ENCODE measurements around the gene MAP4K1.
"Not testable (repeated sequence)": the region's sequence is repeated elsewhere in the genome, so short reads cannot be mapped to it uniquely, and the experiment has no call there.

The MAP4K1 gene

DNA sequence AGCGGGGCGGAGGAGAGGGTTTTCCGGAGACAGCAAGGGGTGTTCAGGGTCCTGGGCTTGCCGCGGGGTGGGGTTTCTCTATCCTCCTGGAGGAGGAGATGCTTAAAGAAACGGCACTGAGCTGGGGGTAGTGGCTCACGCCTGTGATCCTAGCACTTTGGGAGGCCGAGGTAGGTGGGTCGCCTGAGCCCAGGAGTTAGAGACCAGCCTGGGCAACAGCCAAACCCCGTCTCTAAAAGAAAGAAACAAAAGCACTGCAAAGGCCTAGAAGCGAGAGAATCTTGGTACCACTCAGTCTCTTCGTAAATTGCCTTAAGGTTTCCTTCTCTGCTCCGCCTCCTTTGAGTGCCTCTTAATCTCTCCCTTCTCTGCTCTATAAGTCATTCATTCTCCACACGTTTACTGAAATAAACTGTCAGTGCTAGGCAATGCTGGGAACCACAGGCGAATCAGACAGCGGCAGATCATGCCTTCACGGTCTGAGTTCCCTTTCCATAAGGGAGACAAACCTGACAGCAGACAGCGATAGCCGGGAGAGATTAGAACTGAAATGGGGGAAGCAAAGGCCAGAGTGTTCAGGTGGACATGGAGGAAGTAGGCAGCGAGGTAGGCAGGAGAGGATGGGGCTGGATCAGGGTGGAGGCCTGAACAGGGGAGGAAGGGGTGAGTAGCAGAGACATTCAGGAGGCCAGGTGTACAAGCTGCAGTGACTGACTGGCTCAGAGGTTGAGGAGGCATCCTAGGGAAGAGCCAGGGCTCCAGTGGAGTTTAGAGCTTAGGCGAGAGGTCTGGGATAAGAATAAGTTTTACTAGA is 1.8 kb upstream of the MAP4K1 start:
- no peak for DNase-seq

- DNase-seq: peak; percentile 77 to 89
Measured at GRCh38 chr19:38618590-38619360, 1.0 kb upstream of the MAP4K1 start, which contains the start of gene EIF3K. EIF3K (plus strand) TSS chr19:38619188; CDS start chr19:38619269, 81 bp downstream.

DNA sequence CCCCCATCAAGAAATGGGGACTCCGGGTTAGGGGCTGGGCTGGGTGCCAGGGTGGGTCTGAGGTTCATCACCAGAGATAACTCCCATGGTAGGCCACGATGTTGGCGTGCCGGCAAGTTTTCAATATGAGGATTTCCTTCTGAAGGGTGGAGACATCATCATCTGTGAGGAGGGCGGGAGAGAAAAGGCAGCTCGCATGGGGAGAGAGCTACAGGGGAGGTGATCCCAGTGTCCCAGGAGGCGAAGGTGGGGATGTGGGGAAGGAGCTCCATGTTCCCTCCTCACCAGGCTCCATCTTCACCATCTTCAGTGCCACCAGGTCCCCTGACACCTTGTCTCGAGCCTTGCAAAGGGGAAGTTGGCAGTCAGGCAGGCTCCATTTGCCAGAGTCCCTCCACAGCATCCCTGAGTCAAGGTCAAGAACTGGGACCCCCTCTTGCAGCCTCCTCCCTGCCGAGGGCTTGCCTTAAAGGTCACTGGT is 430 bp downstream of the MAP4K1 start:
- no peak for DNase-seq

DNA sequence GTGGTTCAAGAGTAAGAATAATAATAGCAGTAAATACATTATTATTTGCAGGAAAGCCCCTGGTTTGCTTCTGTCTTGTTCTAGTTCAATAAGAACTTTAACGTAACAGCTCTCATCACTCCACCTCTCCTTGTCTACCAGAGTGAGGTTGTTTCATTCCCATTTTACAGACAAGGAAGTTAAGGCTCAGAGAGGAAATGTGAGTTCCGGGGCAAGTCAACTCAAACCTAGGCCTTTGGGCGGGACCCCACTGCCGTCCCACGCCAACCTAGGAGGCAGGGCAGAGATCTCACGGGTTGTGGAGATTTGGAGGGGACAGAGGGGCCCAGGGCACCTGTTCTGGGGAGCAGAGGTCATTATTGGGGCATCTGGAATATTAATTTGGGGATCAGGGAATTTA is 1.5 kb downstream of the MAP4K1 start:
- no peak for DNase-seq

GRCh38 chr19:38615007-38615581 is 2.7 kb downstream of the MAP4K1 start:
- no peak for DNase-seq

DNA sequence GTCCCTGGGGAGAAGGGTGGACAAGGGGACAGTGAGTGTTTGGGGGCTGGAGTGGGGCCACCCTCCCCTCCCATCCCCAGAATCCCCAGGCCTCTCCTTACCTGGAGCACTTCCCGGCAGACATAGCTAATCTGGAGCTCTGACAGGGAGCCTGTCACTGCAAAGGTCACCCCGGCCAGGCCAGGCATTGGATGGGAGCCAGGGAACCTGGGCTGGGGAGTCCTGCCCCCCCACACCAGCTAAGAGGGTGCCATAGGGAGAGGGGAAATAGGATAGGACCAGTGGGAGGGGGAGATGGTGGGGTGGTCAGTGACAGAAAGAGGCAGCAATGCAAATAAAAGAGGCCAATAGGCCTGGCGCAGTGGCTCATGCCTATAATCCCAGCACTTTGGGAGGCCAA is 3.5 kb downstream of the MAP4K1 start:
- DNase-seq: no peak

DNA sequence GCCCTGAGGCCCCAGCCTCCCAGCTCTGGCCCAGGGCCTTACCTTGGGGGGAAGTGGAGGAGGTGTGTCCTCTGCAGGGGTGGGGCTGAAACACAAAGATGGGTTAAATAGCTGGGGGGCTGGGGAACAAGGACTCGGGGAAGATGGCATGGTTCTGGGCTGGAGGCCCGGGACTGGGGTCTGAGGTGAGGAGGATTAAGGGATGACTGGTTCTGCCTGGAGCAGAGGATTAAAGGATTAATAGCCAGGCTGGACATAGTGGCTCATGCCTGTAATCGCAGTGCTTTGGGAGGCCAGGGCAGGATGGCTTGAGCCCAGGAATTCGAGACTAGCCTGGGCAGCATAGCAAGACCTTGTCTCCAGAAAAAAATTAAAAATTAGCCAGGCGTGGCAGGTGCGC is 11.6 kb downstream of the MAP4K1 start:
- no peak for DNase-seq

- not testable (repeated sequence) for DNase-seq
Measured at GRCh38 chr19:38602856-38603255, 14.9 kb downstream of the MAP4K1 start.

DNA sequence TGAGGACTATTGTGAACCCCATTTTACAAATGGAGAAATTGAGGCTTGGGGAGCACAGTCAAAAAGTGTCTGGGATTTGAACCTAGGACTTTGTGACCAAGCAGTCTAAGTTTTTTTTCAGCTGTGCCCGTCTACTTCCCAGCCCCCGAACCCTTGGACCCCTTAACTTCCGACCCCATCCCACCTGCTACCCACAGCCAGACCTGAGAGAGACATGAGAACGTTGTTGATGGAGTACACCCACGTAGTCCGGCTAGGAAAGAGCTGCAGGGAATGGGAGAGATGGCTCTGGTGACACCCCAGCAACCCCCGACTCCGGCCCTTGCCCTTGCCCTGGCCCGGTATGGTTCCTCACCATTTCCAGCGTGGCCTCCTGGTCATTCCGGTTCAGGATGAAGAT is 18.0 kb downstream of the MAP4K1 start:
- no peak for DNase-seq

DNA sequence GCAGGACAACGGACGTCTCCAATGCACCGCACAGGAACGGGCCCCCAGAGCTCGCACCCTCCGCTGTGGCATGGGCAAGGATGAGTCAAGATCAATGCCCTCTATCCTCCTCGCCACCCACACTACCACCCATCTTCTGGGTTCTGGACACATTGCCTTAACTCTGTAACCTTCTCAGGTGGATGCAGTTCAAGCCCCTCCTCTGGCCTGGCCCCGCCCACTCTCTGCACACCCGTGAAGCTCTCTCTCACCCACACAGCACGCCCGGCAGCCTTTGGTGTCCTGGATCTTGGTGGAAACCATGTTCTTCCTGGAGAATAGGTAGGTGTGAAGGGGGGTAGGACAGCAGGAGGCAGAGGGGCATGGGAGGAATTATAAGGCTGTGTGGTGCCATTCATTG is 20.7 kb downstream of the MAP4K1 start:
- no peak for DNase-seq

DNA sequence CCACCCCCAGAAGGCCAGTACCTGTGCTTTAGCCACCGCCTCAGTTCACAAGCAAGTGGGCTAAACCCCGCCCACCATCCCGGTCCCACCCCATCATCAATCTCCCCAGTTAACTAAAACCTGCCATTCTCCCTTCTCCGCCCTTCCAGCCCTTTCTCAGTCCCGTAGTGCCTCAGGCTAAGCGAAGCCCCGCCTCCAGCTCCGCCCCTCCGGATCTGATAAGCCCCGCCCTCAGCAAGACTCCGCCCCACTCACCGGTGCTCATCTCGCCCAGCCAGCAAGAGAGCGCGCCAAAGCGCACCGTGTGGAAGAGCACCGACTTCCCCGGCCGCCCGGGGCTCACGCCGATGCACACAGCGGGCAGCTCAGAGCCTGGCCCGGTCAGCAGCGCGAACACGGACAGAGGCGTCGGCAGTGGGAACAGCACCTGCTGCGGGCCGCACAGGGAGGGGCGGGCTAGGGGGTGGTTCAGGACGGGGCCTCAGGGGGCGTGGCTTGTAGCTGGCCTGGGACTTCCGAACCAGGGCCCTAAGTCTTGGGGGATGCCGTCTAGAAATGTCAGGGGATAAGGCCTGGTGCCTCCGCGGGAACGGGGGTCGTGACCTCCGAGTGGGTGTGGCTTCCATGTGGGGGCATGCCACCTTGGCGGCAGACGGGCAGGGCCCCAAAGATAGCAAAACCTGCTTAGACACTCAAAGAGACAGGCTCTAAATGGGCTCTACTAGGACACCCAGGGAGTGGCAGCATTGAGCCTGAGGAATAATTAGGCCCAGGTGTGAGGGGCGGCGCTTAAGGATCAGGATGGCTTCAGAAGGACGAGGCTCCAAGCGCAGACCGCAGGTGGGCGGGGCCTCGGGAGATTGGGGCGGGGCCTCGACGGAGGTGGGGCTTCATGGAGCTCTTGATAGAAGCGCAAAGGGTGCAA is 21.4 kb downstream of the MAP4K1 start:
- DNase-seq: no peak

DNA sequence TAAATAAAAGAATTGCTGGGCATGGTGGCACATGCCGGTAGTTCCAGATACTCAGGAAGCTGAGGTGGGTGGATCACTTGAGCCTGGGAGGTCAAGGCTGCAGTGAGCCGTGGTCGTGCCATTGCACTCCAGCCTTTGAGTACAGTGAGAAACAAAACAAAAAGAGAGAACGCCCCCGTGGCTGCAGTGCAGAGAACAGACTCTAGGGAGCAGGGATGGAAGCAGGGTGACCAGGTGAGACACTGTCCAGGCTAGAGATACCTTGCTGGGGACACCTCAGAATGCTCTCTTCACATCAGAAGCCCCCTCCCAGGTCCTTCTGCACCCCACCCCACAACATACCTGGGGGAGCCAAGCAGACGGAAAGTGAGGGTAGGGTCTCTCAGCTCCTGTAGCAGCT is 24.8 kb downstream of the MAP4K1 start:
- no peak for DNase-seq

DNA sequence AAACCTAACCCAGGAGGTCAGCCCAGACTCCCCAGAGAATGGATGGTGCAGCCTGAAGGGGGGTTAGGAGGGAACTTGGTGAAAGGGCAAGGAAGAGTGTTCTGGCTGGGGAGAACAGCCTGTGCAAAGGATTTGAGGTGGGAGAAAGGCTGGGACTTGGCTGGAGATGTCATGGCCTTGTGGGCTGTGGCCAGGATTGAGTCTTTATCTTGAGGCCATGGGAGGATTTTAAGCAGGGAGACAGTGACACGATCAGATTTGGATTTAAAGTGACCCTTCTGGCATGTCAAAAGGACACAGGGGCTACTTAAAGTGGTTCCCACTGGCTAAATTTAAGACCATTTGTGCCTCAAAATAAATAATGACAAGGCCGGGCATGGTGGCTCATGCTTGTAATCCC is 29.7 kb downstream of the MAP4K1 start:
- DNase-seq: no peak

- no peak for DNase-seq
Measured at GRCh38 chr19:38587562-38587961, 30.2 kb downstream of the MAP4K1 start.

- no peak for DNase-seq
Measured at GRCh38 chr19:38583985-38584305, 33.8 kb downstream of the MAP4K1 start.

GRCh38 chr19:38583219-38583984 is 34.4 kb downstream of the MAP4K1 start:
- no peak for DNase-seq

- no peak for DNase-seq
Measured at GRCh38 chr19:38580080-38580479, 37.7 kb downstream of the MAP4K1 start.

GRCh38 chr19:38579304-38579703 is 38.4 kb downstream of the MAP4K1 start:
- DNase-seq: not testable (repeated sequence)

DNA sequence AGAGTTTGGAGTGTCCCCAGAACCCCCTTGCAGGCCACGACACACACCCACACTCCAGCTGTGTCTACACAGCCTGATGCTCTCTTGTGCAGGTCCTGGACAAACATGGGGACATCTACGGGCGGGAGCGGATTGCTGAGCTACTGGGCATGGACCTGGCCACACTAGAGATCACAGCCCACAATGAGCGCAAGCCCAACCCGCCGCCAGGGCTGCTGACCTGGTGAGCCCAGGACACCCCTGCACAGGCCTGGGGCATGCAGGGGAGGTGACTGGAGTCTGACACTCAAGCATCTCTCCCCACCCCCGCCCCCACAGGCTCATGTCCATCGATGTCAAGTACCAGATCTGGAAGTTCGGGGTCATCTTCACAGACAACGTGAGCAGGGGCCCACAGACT is 39.9 kb downstream of the MAP4K1 start:
- no peak for DNase-seq

DNA sequence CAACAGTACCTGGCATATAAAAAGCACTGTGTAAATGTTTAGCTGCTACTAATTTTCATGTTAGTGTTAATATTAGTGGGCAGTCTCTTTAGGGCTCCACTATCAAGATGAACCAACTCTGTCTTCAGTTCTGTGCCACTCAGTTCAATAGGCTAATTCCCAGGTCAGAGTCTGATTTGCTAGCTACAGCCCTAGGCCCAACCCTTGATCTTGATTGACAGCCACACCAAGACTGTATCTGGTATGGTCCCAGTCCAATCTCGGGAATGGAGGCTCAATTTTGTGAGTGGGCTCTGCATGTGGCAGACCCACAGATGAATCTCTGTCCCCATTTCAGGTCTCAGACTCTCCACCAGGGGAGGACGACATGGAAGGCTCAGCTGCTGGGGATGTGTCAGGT is 46.1 kb downstream of the MAP4K1 start:
- no peak for DNase-seq

DNA sequence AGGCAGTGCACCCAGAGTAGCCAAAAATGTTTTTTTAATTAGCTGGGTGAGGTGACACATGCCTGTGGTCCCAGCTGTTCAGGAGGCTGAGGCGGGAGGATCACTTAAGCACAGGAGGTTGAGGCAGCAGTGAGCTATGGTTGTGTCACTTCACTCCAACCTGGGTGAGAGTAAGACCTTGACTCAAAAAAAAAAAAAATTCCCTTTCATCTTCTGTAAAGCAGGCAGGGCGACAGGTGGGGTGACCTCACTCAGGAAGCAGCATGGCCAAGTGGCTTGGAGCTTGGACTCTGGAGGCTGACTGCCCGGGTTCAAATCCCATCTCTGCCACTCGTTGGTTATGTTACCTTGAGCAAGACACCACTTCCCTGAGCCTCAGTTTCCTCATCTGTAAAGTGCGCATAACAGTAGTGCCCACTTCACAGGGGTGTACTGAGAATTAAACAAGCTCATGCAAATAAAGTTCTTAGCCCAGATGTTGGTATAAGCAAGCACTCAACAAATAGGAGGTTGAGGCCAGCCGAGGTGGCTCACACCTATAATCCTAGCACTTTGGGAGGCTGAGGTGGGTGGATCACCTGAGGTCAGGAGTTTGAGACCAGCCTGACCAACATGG is 48.3 kb downstream of the MAP4K1 start:
- DNase-seq: no peak

All from cerebellar nuclear complex (tissue), 1 donor.